GM18499 (cell line): ENCODE data around the gene NUP98.
"Not testable (repeated sequence)": the region's sequence is repeated elsewhere in the genome, so short reads cannot be mapped to it uniquely, and the experiment has no call there.

ENCODE experiments used
- ATAC-seq: cut with Tn5 transposase; IDR thresholded peaks from one replicate; pipeline ENCODE4 v1.9.1; 2021; ENCODE audit warnings: moderate number of reproducible peaks; ENCODE audit not compliant: insufficient read depth, unreplicated experiment

NUP98 gene

GRCh38 chr11:3684129-3684818 is 113.1 kb downstream of the NUP98 start:
- no peak for ATAC-seq

GRCh38 chr11:3683039-3683438 is 114.3 kb downstream of the NUP98 start:
- no peak for ATAC-seq

GRCh38 chr11:3679077-3679476 is 118.3 kb downstream of the NUP98 start:
- ATAC-seq: no peak

- ATAC-seq: no peak
These were observed 121.4 kb downstream of the NUP98 start for GRCh38 chr11:3675971-3676370.

- ATAC-seq: no peak
These were observed 123.2 kb downstream of the NUP98 start for GRCh38 chr11:3674189-3674588.

- no peak for ATAC-seq
These were observed 125.8 kb downstream of the NUP98 start, which contains the start of gene CHRNA10 for GRCh38 chr11:3671334-3672254. CHRNA10 (minus strand) TSS chr11:3671384; CDS start chr11:3671312, 72 bp downstream.

- no peak for ATAC-seq
These were observed 127.6 kb downstream of the NUP98 start for GRCh38 chr11:3669742-3670183.

- ATAC-seq: no peak
These were observed 128.2 kb downstream of the NUP98 start for GRCh38 chr11:3669128-3669527.

GRCh38 chr11:3667149-3668035 is 130.0 kb downstream of the NUP98 start:
- ATAC-seq: no peak

GRCh38 chr11:3666023-3666530 is 131.3 kb downstream of the NUP98 start:
- no peak for ATAC-seq

GRCh38 chr11:3665336-3666022 is 131.9 kb downstream of the NUP98 start:
- ATAC-seq: no peak

GRCh38 chr11:3664032-3664630 is 133.2 kb downstream of the NUP98 start:
- ATAC-seq: no peak

- no peak for ATAC-seq
These were observed 134.5 kb downstream of the NUP98 start for GRCh38 chr11:3662856-3663255.

- ATAC-seq: no peak
These were observed 136.4 kb downstream of the NUP98 start for GRCh38 chr11:3660960-3661359.

- no peak for ATAC-seq
These were observed 137.5 kb downstream of the NUP98 start for GRCh38 chr11:3659595-3660515.

GRCh38 chr11:3658252-3658651 is 139.1 kb downstream of the NUP98 start:
- no peak for ATAC-seq

- ATAC-seq: not testable (repeated sequence)
These were observed 140.0 kb downstream of the NUP98 start for GRCh38 chr11:3657331-3657730.

GRCh38 chr11:3655547-3655946 is 141.8 kb downstream of the NUP98 start:
- ATAC-seq: no peak
